GM23248 (cell line): Measurements from ENCODE around the gene TBL3.

Experiments used
- EZH2 ChIP-seq: fragments of 200-600 bp; sonication (generic); IDR thresholded peaks from 2 replicates; pipeline ENCODE4 v1.6.1; 2018; ENCODE audit warnings: antibody characterized with exemption, mild to moderate bottlenecking; ENCODE audit not compliant: insufficient read depth, poor library complexity, severe bottlenecking
- EZH2phosphoT487 ChIP-seq: fragments of 200-600 bp; sonication (generic); IDR thresholded peaks from 2 replicates; pipeline ENCODE4 v1.6.1; 2018; ENCODE audit warnings: antibody characterized with exemption, moderate library complexity, mild to moderate bottlenecking, low read depth; ENCODE audit not compliant: insufficient read depth

- TF ChIP-seq EZH2phosphoT487: no peak
- TF ChIP-seq EZH2: no peak
These were observed 6.7 kb downstream of the TBL3 start for GRCh38 chr16:1978476-1979120.
